Spleen (tissue), 7 donors: ENCODE results near the gene DLG2.

Experiments used
- POLR2A ChIP-seq, 3 donors: fragments of 450-650 bp; IDR thresholded peaks; one replicate each; pipeline ENCODE4 v1.5.1; 2017; ENCODE audit warnings: antibody characterized with exemption in 3 of 3, mild to moderate bottlenecking in 1 of 3
- POLR2AphosphoS5 ChIP-seq, 3 donors: sonication (generic); formaldehyde crosslinking; IDR thresholded peaks; one replicate each; pipeline ENCODE4 v1.5.1; 2017; ENCODE audit warnings: antibody characterized with exemption in 3 of 3
- TF ChIP-seq, protein P1 (sequence below), 11 experiments: fragments of 200-600 bp in 7 of 11; fragments of 450-650 bp in 4 of 11; sonication (generic) in 4 of 11; IDR thresholded peaks in 8 of 11; conservative IDR thresholded peaks in 3 of 11; 1 replicate in 7 of 11; 2 replicates in 4 of 11; pipeline versions ENCODE4 v1.4.0 to v1.8.0; 2016 to 2021; ENCODE audit warnings: antibody characterized with exemption in 11 of 11, inconsistent platforms in 4 of 11, mild to moderate bottlenecking in 1 of 11
- donor health status: DM: no; HTN: no; CAD: no; lungs with moderate emphysema.
- donor health status: DM: no; HTN: no; CAD: no.
- donor health status: DM: no; HTN: no; CAD: no.

DNA sequence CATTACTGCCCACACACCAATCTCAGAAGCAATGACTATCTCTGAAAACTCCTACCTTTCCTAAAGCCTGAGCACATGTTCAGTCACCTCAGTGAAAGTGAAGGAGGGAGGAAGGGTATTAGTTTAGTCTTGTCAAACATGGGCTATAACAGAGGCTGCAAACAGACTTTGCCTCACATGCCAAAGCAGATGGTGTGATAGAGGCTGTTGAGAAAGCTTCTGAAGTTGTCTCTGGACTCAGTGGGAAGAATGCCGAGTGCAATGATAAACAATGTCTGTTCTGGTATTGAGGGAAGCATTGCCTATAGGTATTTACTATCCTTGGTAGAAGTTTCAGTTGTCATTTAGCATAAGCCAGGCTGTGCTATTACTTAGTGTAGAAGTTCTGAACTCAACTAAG lies 2026.5 kb downstream of the DLG2 start:
- TF ChIP-seq, protein P1, sequence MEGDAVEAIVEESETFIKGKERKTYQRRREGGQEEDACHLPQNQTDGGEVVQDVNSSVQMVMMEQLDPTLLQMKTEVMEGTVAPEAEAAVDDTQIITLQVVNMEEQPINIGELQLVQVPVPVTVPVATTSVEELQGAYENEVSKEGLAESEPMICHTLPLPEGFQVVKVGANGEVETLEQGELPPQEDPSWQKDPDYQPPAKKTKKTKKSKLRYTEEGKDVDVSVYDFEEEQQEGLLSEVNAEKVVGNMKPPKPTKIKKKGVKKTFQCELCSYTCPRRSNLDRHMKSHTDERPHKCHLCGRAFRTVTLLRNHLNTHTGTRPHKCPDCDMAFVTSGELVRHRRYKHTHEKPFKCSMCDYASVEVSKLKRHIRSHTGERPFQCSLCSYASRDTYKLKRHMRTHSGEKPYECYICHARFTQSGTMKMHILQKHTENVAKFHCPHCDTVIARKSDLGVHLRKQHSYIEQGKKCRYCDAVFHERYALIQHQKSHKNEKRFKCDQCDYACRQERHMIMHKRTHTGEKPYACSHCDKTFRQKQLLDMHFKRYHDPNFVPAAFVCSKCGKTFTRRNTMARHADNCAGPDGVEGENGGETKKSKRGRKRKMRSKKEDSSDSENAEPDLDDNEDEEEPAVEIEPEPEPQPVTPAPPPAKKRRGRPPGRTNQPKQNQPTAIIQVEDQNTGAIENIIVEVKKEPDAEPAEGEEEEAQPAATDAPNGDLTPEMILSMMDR (IDR thresholded peaks at IDR 0.05 in 8 of 11, conservative IDR thresholded peaks at IDR 0.05 in 3 of 11): no peak
- TF ChIP-seq POLR2AphosphoS5 (IDR thresholded peaks at IDR 0.05) (no peak), POLR2A (IDR thresholded peaks at IDR 0.05) (no peak)
